T follicular helper cell (primary cell): ENCODE measurements around the gene CYSTM1.
"Not testable (repeated sequence)": the region's sequence is repeated elsewhere in the genome, so short reads cannot be mapped to it uniquely, and the experiment has no call there.

Source experiments
- DNase-seq: peaks from one replicate; pipeline ENCODE4 v3.0.0-alpha.2; 2020; ENCODE audit warnings: low read depth

The CYSTM1 gene

GRCh38 chr5:140150201-140150600 lies 24.8 kb upstream of the CYSTM1 start:
- no peak for DNase-seq

GRCh38 chr5:140151144-140152021 lies 23.6 kb upstream of the CYSTM1 start:
- no peak for DNase-seq

GRCh38 chr5:140152022-140152999 lies 22.7 kb upstream of the CYSTM1 start:
- DNase-seq = no peak

GRCh38 chr5:140153255-140153654 lies 21.7 kb upstream of the CYSTM1 start:
- DNase-seq = no peak

- no peak for DNase-seq
These were observed 21.1 kb upstream of the CYSTM1 start for GRCh38 chr5:140153905-140154304.

GRCh38 chr5:140154710-140155381 lies 20.1 kb upstream of the CYSTM1 start:
- DNase-seq = not testable (repeated sequence)

GRCh38 chr5:140157032-140157781 lies 17.8 kb upstream of the CYSTM1 start:
- DNase-seq = peak; percentile 79

GRCh38 chr5:140159014-140159927 lies 15.7 kb upstream of the CYSTM1 start:
- DNase-seq = no peak

- DNase-seq = no peak
These were observed 12.7 kb upstream of the CYSTM1 start for GRCh38 chr5:140162275-140162674.

- no peak for DNase-seq
These were observed 12.2 kb upstream of the CYSTM1 start for GRCh38 chr5:140162781-140163180.

- DNase-seq = no peak
These were observed 9.7 kb upstream of the CYSTM1 start for GRCh38 chr5:140165101-140165922.

- no peak for DNase-seq
These were observed 9.1 kb upstream of the CYSTM1 start for GRCh38 chr5:140165923-140166270.

- DNase-seq = no peak
These were observed 8.1 kb upstream of the CYSTM1 start for GRCh38 chr5:140166911-140167310.

- DNase-seq = no peak
These were observed 6.6 kb upstream of the CYSTM1 start for GRCh38 chr5:140168371-140168770.

- no peak for DNase-seq
These were observed 5.6 kb upstream of the CYSTM1 start for GRCh38 chr5:140169410-140169809.

- no peak for DNase-seq
These were observed 2.5 kb upstream of the CYSTM1 start for GRCh38 chr5:140172483-140172882.

- no peak for DNase-seq
These were observed 974 bp upstream of the CYSTM1 start for GRCh38 chr5:140174014-140174413.

- DNase-seq = peak; percentile 52
These were observed 511 bp downstream of the CYSTM1 start for GRCh38 chr5:140175367-140176030.

- DNase-seq = no peak
These were observed 1.0 kb downstream of the CYSTM1 start for GRCh38 chr5:140176031-140176387.
